Hematopoietic multipotent progenitor cell treated with erythropoietin and hydrocortisone succinate and interleukin-3 and kit ligand, for 8 days (in vitro differentiated cells): ENCODE measurements around the gene ARHGAP24.
"Not testable (repeated sequence)": the region's sequence is repeated elsewhere in the genome, so short reads cannot be mapped to it uniquely, and the experiment has no call there.

Source experiments
- DNase-seq: peaks from one replicate; pipeline ENCODE4 v3.0.0-alpha.2; 2015

The ARHGAP24 gene

GRCh38 chr4:85784348-85784747 lies 309.4 kb downstream of the ARHGAP24 start:
- DNase-seq, result no peak

GRCh38 chr4:85784947-85785346 lies 310.0 kb downstream of the ARHGAP24 start:
- no peak for DNase-seq

GRCh38 chr4:85787133-85787532 lies 312.2 kb downstream of the ARHGAP24 start:
- DNase-seq, result no peak

GRCh38 chr4:85788604-85789003 lies 313.7 kb downstream of the ARHGAP24 start:
- DNase-seq, result no peak

GRCh38 chr4:85789241-85789640 lies 314.3 kb downstream of the ARHGAP24 start:
- no peak for DNase-seq

- no peak for DNase-seq
These were observed 315.6 kb downstream of the ARHGAP24 start for GRCh38 chr4:85790582-85790981.

- no peak for DNase-seq
These were observed 317.7 kb downstream of the ARHGAP24 start for GRCh38 chr4:85792376-85793232.

GRCh38 chr4:85793233-85793585 lies 318.3 kb downstream of the ARHGAP24 start:
- no peak for DNase-seq

- DNase-seq, result no peak
These were observed 323.2 kb downstream of the ARHGAP24 start for GRCh38 chr4:85798012-85798770.

- DNase-seq, result no peak
These were observed 328.9 kb downstream of the ARHGAP24 start for GRCh38 chr4:85803856-85804255.

GRCh38 chr4:85805891-85806290 lies 330.9 kb downstream of the ARHGAP24 start:
- no peak for DNase-seq

- no peak for DNase-seq
These were observed 331.4 kb downstream of the ARHGAP24 start for GRCh38 chr4:85806334-85806733.

- no peak for DNase-seq
These were observed 332.4 kb downstream of the ARHGAP24 start for GRCh38 chr4:85807247-85807950.

- no peak for DNase-seq
These were observed 333.2 kb downstream of the ARHGAP24 start for GRCh38 chr4:85808104-85808503.

GRCh38 chr4:85808864-85809263 lies 333.9 kb downstream of the ARHGAP24 start:
- DNase-seq, result no peak

- no peak for DNase-seq
These were observed 337.8 kb downstream of the ARHGAP24 start for GRCh38 chr4:85812776-85813175.

- no peak for DNase-seq
These were observed 341.0 kb downstream of the ARHGAP24 start for GRCh38 chr4:85815796-85816459.

GRCh38 chr4:85818700-85819099 lies 343.8 kb downstream of the ARHGAP24 start:
- no peak for DNase-seq

GRCh38 chr4:85820101-85820500 lies 345.2 kb downstream of the ARHGAP24 start:
- not testable (repeated sequence) for DNase-seq

GRCh38 chr4:85821688-85822455 lies 346.9 kb downstream of the ARHGAP24 start:
- no peak for DNase-seq

GRCh38 chr4:85823295-85823694 lies 348.3 kb downstream of the ARHGAP24 start:
- no peak for DNase-seq
